ENCODE measurements around the gene PISD.

- no peak for TF ChIP-seq CTCF (IDR thresholded peaks at IDR 0.05)
- TF ChIP-seq POLR2A (IDR thresholded peaks at IDR 0.05), result no peak
Measured at GRCh38 chr22:31678748-31679147, 16.7 kb upstream of the PISD start.

All from uterus (tissue), 2 donors.